Astrocyte of the spinal cord (primary cell): ENCODE measurements around the gene MCF2L2.

Source experiments
- DNase-seq: peaks from one replicate; pipeline ENCODE4 v3.0.0; 2011; ENCODE audit warnings: low read depth, low spot score
- H3K4me3 ChIP-seq: 2 replicates; pipeline ENCODE4 v1.5.1; 2011; ENCODE audit warnings: low read depth, mild to moderate bottlenecking, low read length, moderate library complexity
- in situ Hi-C: cut with HindIII; loops from 2 replicates; pipeline ENCODE4 v1.10.0; 2017; ENCODE audit warnings: low sequenced_read_pairs
- TF ChIP-seq, protein P1 (sequence below): IDR thresholded peaks from 2 replicates; pipeline ENCODE4 v1.5.1; 2012; ENCODE audit warnings: low read depth, mild to moderate bottlenecking, low read length, inconsistent platforms

MCF2L2 gene

GRCh38 chr3:183411216-183411922 lies 17.1 kb downstream of the MCF2L2 start:
- in situ Hi-C loops = no loop called here
- TF ChIP-seq, protein P1, sequence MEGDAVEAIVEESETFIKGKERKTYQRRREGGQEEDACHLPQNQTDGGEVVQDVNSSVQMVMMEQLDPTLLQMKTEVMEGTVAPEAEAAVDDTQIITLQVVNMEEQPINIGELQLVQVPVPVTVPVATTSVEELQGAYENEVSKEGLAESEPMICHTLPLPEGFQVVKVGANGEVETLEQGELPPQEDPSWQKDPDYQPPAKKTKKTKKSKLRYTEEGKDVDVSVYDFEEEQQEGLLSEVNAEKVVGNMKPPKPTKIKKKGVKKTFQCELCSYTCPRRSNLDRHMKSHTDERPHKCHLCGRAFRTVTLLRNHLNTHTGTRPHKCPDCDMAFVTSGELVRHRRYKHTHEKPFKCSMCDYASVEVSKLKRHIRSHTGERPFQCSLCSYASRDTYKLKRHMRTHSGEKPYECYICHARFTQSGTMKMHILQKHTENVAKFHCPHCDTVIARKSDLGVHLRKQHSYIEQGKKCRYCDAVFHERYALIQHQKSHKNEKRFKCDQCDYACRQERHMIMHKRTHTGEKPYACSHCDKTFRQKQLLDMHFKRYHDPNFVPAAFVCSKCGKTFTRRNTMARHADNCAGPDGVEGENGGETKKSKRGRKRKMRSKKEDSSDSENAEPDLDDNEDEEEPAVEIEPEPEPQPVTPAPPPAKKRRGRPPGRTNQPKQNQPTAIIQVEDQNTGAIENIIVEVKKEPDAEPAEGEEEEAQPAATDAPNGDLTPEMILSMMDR = no peak
- H3K4me3 ChIP-seq = no peak overlapping the region
- DNase-seq = no peak

DNA sequence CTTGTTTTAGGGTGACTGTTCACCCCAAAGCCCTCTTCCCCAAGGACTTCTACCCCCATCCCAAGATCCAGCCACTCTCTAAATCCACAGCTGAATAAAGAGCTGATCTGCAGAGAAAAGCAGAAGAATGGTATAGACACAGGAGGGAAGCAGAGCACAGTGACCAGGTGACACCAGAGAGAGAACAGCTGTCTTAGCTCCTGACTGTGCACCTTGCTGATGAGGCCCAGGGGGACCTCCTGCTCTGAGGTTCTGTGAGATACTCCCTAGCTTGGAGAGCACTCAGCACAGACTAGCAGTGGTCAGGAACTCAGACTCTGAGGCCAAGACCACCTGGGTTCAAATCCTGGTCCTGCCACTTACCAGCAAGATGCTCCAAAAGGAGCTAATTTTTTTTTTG lies 17.7 kb downstream of the MCF2L2 start:
- DNase-seq = no peak
- H3K4me3 ChIP-seq = no peak overlapping the region
- in situ Hi-C loops = no loop called here
- TF ChIP-seq, protein P1 = no peak

GRCh38 chr3:183410280-183410679 lies 18.1 kb downstream of the MCF2L2 start:
- no peak overlapping the region for H3K4me3 ChIP-seq
- in situ Hi-C loops = no loop called here
- TF ChIP-seq, protein P1 = no peak
- peak; percentile 16 for DNase-seq

DNA sequence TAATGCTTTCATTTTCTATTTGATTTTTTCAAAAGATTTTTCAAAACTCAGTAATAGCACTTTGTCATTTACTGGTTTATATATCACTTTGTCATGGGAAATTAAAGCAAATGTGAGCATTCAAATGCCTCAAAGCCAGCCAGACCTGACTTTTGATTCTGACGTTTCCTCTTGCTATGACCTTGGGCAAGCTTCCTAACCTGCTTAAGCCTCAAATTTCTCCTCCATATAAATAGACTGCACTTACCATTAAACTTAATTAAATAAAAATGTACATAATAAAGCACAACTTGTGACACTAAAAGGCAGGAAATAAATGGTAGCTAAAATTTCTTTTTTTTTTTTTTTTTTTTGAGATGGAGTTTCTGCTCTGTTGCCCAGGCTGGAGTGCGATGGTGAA lies 19.2 kb downstream of the MCF2L2 start:
- H3K4me3 ChIP-seq = no peak overlapping the region
- TF ChIP-seq, protein P1 = no peak
- DNase-seq = no peak
- in situ Hi-C loops = no loop called here

DNA sequence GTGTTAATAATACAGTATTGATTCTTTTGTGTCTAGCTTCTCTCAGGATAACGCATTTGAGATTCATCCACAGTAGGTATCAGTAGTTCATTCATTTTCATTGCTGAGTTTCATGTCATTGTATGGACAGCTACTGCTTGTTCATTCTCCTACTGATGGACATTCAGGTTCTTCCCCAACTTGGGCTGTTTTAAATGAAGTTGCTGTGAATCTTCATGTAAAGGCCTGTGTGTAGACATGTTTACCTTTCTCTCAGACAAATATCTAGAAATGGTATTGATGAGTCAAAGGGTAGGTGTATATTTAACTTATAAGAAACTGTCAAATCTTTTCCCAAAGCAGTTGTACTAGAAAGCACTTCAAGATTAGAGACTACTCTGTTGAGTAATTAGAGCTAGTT lies 26.7 kb downstream of the MCF2L2 start:
- TF ChIP-seq, protein P1 = no peak
- DNase-seq = no peak
- H3K4me3 ChIP-seq = no peak overlapping the region
- in situ Hi-C loops = no loop called here

DNA sequence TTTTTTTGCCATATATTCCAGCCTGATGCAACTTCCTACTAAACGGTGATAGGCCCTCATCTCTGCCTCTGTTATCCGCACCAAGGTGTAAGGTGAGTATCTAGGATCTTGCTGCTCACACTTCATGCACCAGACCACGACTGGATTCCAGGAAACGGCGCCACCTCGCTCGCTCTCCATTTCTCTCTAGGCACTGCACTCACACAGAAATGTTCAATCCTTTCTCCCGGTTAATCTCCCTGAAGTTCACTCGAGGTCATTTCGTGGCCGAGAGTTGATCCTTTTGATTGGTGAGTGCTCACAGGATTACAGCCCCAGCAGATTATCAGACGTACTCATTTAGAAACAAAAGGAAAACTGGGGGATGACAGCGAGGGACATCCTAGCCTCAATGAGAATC lies 28.1 kb downstream of the MCF2L2 start:
- in situ Hi-C loops = no loop called here
- DNase-seq = no peak
- H3K4me3 ChIP-seq = no peak overlapping the region
- TF ChIP-seq, protein P1 = no peak
